M059J (cell line): ENCODE measurements around the gene TGM4. TPM values are rescaled to one million over a fixed set of nuclear protein-coding genes. Genes with fewer than 3 reads are reported as not detected.
A peak's percentile ranks its signal among the peaks of the same experiment; 100 is the strongest.
"Not testable (repeated sequence)": the region's sequence is repeated elsewhere in the genome, so short reads cannot be mapped to it uniquely, and the experiment has no call there.

ENCODE experiments used
- DNase-seq: peaks from one replicate; pipeline ENCODE4 v3.0.0-alpha.2; 2012; ENCODE audit warnings: low read depth
- total RNA-seq: library from RNA; depleted of rRNA; stranded (reverse); fragments of >200 nt; shearing (Covaris generic); gene quantifications from 2 replicates; pipeline ENCODE4 v1.2.3, GENCODE V29; 2014

Gene TGM4
- total RNA-seq, 1 experiment from 2014 or later, result not detected

DNA sequence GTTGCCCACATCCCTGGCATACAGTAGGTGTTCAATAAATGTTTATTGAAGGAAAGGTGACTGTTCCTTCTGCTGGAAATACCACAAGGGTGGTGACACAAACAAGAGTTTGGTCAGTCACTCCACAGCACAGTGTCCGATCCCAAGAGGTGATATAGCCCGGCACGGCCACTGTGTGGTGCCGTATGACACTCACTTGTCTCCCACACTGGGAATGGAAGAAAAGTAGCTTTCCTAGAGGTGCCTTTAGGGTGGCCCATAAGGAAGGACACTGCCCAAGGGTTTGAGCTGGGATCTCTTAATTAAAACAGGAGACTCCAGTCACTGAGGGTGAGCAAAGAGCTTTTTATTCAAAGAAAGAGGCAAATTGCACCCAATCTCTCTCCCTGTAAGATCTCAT lies 40.5 kb downstream of the TGM4 start:
- peak; percentile 37 for DNase-seq

- peak; percentile 45 for DNase-seq
Observed at GRCh38 chr3:44915702-44916438, 41.5 kb downstream of the TGM4 start.

- DNase-seq, result no peak
Observed at GRCh38 chr3:44918087-44918486, 43.7 kb downstream of the TGM4 start.

- DNase-seq, result no peak
Observed at GRCh38 chr3:44918581-44918980, 44.2 kb downstream of the TGM4 start.

DNA sequence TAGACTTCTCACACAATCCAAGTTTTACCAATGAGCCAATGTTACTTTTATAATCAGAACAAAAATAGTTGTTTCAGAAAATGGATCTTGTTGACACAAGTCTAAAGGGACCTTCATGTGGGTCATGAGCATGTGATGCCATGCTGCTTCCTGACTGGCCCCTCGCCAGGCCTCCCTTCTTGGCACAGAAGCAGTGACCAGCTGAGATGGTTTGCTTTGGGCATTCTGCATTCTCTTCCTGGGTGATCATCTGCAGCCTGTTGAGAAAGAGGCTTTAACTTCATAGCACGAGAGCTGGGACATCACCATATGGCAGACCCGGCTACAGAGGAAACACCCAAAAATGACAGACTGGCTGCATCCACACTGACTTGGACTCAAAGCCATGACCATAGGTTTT lies 45.7 kb downstream of the TGM4 start:
- DNase-seq, result no peak

- DNase-seq, result no peak
Observed at GRCh38 chr3:44923632-44924456, 49.4 kb downstream of the TGM4 start.

DNA sequence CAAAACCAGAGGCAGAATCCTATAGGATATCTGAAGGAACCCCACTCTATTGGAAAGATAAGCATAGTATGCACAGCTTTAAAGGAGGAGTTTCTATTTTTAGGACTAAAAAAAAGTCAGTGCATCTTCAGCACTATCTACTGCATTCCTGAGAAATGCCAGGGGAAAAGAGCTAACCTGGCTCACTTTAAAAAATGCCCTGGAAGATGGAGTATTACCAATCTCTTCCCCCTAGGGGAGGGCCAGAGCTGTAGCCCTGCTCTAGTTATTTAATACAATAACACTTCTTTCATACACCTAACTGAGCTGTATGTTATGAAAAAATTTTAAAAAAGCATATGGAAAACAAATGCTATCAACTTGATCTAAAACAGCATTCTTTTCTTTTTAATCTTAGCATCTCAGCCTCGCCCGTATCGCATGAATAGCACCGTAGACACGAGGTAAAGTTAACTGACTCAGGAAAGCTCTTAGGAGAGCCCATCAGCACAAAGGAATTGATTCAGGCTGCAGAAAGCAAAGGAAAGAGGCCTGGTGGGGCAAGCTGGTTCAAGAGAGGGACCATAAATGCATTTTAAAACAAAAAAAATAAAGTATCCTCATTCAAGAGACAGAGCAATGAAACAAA lies 50.2 kb downstream of the TGM4 start:
- no peak for DNase-seq

DNA sequence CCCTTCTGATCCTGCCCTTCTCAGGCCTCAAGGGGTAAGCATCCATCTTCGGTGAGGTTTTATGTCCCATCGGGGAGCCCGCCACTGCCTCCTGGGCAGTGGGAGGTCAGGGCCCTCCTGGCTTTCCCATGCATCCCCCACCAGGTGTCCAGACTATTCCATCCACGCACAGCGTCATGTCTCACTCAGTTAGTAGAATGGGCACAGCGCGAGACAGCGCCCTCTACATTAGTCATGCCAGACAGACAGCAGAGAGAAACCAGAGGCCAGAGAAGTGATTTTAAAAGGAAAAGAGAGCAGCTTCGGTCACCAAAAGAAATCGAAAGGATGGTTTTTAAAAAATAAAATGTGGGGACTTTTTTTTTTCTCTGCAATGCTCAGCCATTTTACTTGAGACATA lies 51.8 kb downstream of the TGM4 start:
- DNase-seq, result no peak

DNA sequence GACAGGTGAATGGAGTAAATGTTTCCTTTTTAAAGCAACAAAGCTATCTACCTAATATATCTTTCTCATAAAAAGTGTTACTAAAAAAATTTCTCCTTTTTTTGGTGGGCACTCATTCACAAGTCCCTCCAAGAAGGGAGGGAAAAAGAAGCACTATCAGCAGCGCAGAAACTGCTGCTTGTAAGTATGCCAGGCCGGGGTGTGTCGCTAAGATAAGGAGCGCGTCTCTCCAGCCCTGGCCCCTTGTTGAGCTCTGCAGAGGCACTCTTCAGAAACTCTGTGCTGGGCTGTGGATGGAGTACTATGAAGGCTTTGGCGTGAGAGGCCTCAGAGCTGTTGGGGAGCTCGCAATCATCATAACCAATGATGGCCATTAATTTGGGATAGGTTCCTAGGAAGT lies 52.5 kb downstream of the TGM4 start:
- no peak for DNase-seq

DNA sequence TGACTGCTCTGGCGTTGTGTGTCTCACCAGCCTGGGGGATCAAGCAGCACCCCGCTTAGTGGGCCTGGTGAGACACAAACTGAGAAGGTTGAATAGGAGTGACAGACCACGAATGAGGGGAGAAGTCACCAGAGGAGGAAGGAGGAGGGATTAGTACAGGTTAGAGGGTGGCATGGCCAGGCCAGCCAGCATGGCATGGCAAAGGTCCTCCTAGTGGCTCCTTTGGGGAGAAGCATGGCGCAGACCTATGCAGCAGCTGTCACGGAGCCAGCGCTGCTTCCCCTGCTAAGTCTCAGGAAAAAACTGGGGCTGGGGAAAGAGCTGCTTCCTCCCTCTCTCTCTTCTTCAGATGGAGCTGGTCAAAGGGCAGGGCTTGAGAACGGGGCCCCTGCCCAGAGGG lies 53.0 kb downstream of the TGM4 start:
- no peak for DNase-seq

DNA sequence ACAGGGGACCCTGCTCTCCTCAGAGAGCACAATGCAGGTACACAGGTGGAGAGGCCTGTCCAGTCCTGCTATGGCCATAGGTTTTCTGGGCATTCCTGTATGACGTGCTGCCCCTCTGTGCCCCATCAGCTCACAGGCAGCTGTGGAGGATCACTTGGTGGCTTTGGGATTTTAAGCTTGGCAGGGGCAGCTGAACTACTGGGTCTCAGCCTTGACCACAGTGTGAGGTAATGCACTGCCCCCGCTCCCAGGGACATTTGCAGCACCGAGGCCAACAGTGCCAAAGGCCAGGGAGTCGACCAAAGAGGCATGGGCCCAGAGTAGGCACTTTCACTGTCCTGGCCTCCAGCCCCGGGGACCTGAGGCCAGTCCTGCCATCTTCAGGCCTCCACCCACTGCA lies 55.4 kb downstream of the TGM4 start:
- no peak for DNase-seq

GRCh38 chr3:44930911-44931310 lies 56.5 kb downstream of the TGM4 start:
- DNase-seq, result no peak

DNA sequence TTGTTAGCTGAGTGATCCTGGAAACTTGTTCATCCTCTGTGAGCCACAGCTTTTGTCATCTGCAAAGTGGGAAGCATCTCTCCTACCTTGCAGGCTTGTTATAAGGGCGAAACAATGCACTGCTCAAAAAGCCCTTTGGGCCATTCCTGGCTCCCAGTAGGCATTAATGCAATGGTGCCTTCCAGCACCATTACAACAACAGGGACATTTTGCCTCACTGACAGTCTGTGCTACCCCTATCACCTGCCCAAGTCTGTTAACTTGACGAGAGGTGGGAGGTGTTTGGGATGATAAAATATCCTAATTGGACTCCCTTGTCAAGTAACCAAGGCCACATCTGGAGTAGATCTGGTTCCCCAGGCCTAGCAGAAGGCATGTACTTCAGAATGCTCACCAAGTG lies 57.4 kb downstream of the TGM4 start:
- no peak for DNase-seq

DNA sequence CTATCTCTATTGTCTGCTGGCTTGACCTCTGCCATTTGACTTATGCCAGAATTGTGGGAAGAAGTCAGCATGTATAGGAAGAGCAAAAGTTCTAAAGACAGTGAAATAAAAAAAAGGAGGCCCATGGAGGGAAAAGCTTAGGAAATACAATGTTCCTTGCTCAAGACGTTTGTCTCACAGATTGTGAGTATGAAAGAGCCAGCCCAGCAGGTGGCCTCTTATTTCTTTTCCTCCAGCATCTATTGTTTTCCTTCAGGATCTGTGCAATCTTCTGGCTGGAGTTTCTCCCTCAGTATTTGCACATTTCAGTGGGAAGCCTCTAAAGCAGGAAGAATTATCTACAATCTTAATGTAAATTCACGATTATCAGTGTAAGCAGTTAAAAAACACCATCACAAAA lies 57.9 kb downstream of the TGM4 start:
- no peak for DNase-seq

DNA sequence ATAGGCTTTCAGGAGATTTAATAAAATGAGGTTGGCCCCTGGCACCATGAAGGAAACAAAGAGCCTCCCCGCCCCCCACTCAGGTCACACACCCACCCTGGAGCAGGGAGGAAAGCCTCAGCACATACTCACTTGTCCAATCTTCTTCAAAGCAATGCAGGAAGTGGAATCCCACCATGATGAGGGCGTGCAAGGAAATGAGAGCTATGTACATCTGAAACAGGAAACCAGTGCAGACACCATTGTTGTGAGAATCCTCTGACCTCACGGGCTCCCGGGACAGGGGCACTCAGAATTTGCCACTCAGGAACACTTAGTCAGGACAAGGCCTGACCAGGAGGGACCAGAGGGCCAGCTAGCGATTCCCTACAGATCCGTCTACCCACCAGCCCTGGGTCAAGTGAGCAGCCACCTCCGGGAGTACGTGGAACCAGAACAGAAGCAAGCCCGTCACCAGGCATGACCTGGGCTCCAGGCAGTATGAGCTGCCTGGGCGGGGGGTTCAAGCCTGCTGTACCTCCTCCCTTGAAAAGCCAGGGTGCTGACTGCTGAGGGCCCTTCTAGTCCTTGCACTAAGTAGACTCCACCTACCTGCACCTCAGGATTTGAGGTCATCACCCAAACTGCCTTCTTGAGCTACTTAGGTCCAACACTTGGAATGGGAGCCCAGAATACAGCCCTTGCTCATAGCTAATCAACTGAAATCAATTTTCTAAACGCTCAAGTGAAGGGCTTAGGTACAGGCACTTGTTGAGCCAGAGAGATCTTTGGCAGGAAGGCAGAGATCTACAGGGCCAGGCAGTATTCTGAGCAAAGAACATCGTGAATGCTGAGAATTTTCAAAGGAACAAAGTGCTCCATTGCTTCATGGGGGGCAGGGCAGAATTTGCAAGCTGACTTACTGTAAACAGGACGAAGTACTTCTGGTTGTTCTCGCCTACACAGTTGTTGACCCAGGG lies 58.9 kb downstream of the TGM4 start:
- DNase-seq, result no peak

GRCh38 chr3:44939581-44940036 lies 65.2 kb downstream of the TGM4 start:
- no peak for DNase-seq

DNA sequence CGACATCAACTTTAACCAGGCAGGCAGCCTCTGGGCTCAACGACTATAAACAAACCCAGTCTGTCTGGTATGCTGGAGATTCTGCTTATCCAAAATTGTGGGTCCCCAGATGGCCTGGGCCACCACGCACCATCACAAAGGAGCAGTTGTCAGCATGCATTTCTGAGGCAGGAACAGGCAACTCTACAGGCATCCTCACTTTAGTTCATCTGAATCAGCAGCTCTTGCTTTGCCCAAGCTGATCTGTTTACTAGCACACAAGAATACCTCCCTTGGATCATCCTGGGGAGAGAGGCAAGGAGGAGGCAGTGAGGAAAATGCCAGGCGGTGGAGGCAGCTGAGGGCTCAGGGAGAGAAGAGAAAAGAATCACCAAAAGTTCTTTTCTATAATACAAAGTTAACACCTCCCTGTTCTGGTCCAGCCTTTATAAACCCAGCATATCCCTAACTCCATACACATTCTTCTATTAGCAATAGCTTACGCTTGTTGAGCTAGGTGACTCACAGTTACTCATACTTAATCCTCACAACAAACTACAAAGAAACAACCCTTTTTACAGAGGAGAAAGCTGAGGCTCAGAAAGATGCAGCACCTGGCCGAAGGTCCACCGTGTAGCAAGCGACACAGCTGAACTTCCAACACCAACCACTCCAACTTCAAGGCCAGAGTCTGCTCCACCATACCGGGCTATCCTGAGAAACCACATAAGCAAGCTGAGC lies 68.0 kb downstream of the TGM4 start:
- peak; percentile 42 for DNase-seq

- no peak for DNase-seq
Observed at GRCh38 chr3:44948239-44948638, 73.8 kb downstream of the TGM4 start.

GRCh38 chr3:44949770-44950169 lies 75.4 kb downstream of the TGM4 start:
- not testable (repeated sequence) for DNase-seq

DNA sequence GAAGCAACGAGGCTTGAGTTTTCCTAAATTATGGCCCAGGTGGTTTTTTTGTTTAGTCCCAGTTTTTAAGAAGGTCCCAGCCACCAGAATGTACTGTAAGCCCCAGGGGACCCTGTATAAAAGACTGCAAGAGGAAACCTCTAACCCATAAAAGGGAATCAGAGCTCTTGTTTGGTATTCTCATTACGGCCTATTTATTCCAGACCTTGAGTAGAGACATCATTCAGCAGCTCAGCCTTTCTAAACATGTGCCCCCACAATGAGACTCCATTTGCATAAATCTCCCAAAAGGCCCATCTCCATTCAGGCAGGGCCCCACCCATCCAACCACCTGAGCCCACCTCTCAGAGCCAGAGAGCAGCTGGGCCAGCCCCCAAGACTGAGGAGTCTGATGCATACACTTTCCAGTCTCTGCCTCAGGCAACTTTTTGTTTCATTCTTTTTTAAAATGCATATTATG lies 75.9 kb downstream of the TGM4 start:
- no peak for DNase-seq

GRCh38 chr3:44952689-44953088 lies 78.3 kb downstream of the TGM4 start:
- DNase-seq, result no peak
